Osteoblast (primary cell): Measurements from ENCODE around the gene HS3ST3B1. TPM values are rescaled to one million over a fixed set of nuclear protein-coding genes. Genes with fewer than 3 reads are reported as not detected.

Experiments
- DNase-seq: peaks from one replicate; pipeline ENCODE4 v3.0.0; 2011; ENCODE audit warnings: low spot score, mixed read lengths; ENCODE audit not compliant: insufficient read length; ENCODE audit errors: missing footprints
- H2AFZ ChIP-seq: 2 replicates; pipeline ENCODE4 v1.6.0; 2011; ENCODE audit warnings: mild to moderate bottlenecking, low read length
- H3K27ac ChIP-seq: 2 replicates; pipeline ENCODE4 v1.5.1; 2011; ENCODE audit warnings: mild to moderate bottlenecking, low read depth, low read length, moderate library complexity
- H3K27me3 ChIP-seq: 2 replicates; pipeline ENCODE4 v1.6.0; 2012; ENCODE audit warnings: mild to moderate bottlenecking, control low read depth, inconsistent platforms, low read length, moderate library complexity; ENCODE audit not compliant: insufficient read depth
- H3K36me3 ChIP-seq: 2 replicates; pipeline ENCODE4 v1.5.1; 2011; ENCODE audit warnings: mild to moderate bottlenecking, low read length, control low read depth, moderate library complexity; ENCODE audit not compliant: insufficient read depth
- H3K4me1 ChIP-seq: 2 replicates; pipeline ENCODE4 v1.5.1; 2011; ENCODE audit warnings: mild to moderate bottlenecking, low read length, control low read depth, moderate library complexity; ENCODE audit not compliant: insufficient read depth
- H3K4me2 ChIP-seq: 2 replicates; pipeline ENCODE4 v1.6.0; 2011; ENCODE audit warnings: mild to moderate bottlenecking, low read length; ENCODE audit not compliant: insufficient read depth
- H3K4me3 ChIP-seq: fragments of 200-600 bp; sonication (generic); 3 replicates; pipeline ENCODE4 v1.5.1; 2012; ENCODE audit warnings: mild to moderate bottlenecking, low read length, inconsistent platforms; ENCODE audit not compliant: insufficient read depth
- H3K79me2 ChIP-seq: 2 replicates; pipeline ENCODE4 v1.6.0; 2012; ENCODE audit warnings: mild to moderate bottlenecking, low read length, control low read depth, inconsistent platforms; ENCODE audit not compliant: insufficient read depth
- H3K9me3 ChIP-seq: 2 replicates; pipeline ENCODE4 v1.5.1; 2011; ENCODE audit warnings: low read depth, low read length, control low read depth
- H4K20me1 ChIP-seq: 2 replicates; pipeline ENCODE4 v1.6.0; 2012; ENCODE audit warnings: mild to moderate bottlenecking, low read length, control low read depth; ENCODE audit not compliant: insufficient read depth
- total RNA-seq: library from RNA; depleted of rRNA; stranded (reverse); fragments of >200 nt; gene quantifications from 2 replicates; pipeline ENCODE4 v1.2.3, GENCODE V29; 2012
- TF ChIP-seq, protein P1 (sequence below): IDR thresholded peaks from 2 replicates; pipeline ENCODE4 v1.5.1; 2011; ENCODE audit warnings: mild to moderate bottlenecking, low read depth, low read length, moderate library complexity; ENCODE audit errors: extremely low read depth

The HS3ST3B1 gene
- total RNA-seq, 1 donor: 13.4 TPM

DNA sequence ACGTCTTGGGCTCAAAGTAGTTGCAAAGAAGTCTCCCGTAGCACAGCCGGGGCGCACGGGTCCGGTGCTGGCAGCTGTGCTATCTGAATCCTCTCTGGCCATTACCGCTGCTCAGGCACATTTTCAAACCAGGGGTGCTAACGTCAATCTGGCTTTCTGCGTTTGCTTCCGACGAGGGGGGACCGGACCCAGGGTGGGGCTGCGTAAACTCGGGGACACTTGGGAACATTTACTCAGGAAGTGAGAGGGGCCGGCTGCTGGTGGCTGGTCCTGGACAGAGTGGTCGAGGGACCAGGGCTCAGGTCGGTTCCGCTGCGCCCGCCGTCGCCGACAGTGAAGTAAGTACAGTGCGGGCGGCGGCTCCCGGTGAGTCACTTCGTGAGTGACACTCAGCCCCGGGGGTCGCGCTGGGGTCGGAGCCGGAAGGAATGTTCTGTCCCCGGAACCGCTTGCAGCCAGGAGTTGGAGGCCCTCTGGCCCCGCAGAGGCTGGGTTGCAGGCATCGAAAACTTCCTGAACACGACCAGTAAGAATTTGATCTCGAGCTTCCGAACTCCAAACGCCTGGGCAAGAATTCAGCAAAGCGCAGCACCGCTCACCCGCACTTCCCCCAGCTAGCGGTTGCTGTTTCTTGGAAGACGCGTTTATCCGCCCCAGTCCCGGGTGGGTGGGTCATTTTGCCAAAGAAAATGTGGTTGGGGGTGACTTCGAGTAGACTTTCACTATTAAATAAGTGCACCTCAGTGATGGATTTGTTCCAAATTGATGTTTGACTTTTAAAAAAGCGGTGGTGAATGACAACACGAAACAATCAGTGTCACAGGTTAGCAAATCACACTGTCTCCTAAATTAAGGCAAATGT is 1.4 kb upstream of the HS3ST3B1 start:
- Histone ChIP-seq H4K20me1 (peaks cover 7% of the 10 kb centered on the region), H3K79me2 (peaks cover 35% of the 10 kb centered on the region), H3K4me2 (peak overlapping the region; percentile 96), H3K9me3 (no peaks in the 10 kb centered on the region), H3K4me3 (peak overlapping the region; percentile 96), H3K27me3 (no peaks in the 10 kb centered on the region), H2AFZ (peak overlapping the region; percentile 86), H3K4me1 (peaks cover 20% of the 10 kb centered on the region), H3K36me3 (no peaks in the 10 kb centered on the region), H3K27ac (peak overlapping the region; percentile 62)
- TF ChIP-seq, protein P1, sequence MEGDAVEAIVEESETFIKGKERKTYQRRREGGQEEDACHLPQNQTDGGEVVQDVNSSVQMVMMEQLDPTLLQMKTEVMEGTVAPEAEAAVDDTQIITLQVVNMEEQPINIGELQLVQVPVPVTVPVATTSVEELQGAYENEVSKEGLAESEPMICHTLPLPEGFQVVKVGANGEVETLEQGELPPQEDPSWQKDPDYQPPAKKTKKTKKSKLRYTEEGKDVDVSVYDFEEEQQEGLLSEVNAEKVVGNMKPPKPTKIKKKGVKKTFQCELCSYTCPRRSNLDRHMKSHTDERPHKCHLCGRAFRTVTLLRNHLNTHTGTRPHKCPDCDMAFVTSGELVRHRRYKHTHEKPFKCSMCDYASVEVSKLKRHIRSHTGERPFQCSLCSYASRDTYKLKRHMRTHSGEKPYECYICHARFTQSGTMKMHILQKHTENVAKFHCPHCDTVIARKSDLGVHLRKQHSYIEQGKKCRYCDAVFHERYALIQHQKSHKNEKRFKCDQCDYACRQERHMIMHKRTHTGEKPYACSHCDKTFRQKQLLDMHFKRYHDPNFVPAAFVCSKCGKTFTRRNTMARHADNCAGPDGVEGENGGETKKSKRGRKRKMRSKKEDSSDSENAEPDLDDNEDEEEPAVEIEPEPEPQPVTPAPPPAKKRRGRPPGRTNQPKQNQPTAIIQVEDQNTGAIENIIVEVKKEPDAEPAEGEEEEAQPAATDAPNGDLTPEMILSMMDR: no peak
- DNase-seq: peak; percentile 91

DNA sequence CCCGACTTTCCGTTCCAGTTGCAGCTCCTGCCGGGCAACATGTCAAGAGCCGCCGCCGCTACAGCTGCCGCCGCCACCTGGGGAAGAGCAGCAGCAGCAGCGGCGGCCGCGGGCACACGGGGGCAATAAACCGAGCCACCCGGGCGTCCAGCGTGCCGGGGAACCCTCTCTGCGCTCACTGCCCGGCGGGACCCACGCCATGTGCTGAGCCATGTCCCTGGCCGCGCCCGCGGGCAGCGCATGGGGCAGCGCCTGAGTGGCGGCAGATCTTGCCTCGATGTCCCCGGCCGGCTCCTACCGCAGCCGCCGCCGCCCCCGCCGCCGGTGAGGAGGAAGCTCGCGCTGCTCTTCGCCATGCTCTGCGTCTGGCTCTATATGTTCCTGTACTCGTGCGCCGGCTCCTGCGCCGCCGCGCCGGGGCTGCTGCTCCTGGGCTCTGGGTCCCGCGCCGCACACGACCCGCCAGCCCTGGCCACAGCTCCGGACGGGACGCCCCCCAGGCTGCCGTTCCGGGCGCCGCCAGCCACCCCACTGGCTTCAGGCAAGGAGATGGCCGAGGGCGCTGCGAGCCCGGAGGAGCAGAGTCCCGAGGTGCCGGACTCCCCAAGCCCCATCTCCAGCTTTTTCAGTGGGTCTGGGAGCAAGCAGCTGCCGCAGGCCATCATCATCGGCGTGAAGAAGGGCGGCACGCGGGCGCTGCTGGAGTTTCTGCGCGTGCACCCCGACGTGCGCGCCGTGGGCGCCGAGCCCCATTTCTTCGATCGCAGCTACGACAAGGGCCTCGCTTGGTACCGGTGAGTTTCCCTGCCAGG is 604 bp downstream of the HS3ST3B1 start:
- no peaks in the 10 kb centered on the region for H3K27me3 ChIP-seq
- H3K79me2 ChIP-seq: peaks cover 55% of the 10 kb centered on the region
- H3K4me1 ChIP-seq: peaks cover 30% of the 10 kb centered on the region
- peaks cover 7% of the 10 kb centered on the region for H4K20me1 ChIP-seq
- no peaks in the 10 kb centered on the region for H3K9me3 ChIP-seq
- H3K36me3 ChIP-seq: no peaks in the 10 kb centered on the region
- H3K4me3 ChIP-seq: peak overlapping the region; percentile 96
- DNase-seq: peak; percentile 87
- H2AFZ ChIP-seq: peak overlapping the region; percentile 95
- H3K4me2 ChIP-seq: peak overlapping the region; percentile 86
- TF ChIP-seq, protein P1: no peak
- peak overlapping the region; percentile 84 for H3K27ac ChIP-seq

DNA sequence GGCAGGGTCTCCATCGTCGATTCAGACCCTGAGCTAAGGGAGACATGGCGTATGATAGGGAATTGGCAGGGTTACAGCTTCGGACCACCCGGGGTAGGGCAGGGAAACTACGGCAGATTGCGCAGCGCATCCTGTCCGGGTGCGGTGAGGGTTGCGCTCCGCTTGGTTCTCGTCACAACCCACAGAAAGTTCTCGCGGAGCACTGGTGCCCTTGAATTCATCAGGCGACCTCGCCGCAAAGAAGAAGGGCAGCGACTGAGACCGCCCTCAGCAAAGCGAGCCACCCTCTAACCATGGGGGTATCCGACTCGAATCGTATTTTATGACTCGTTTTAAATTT is 1.2 kb downstream of the HS3ST3B1 start:
- Histone ChIP-seq H3K4me3 (peak overlapping the region; percentile 96), H2AFZ (peak overlapping the region; percentile 95), H4K20me1 (peaks cover 7% of the 10 kb centered on the region), H3K9me3 (no peaks in the 10 kb centered on the region), H3K27ac (peak overlapping the region; percentile 84), H3K27me3 (no peaks in the 10 kb centered on the region), H3K4me2 (peak overlapping the region; percentile 86), H3K36me3 (no peaks in the 10 kb centered on the region), H3K4me1 (peaks cover 35% of the 10 kb centered on the region), H3K79me2 (peaks cover 58% of the 10 kb centered on the region)
- TF ChIP-seq, protein P1: no peak
- DNase-seq: peak; percentile 92
